K562 (cell line): ENCODE measurements around the gene LCNL1. TPM values are rescaled to one million over a fixed set of nuclear protein-coding genes. Genes with fewer than 3 reads are reported as not detected.
A peak's percentile ranks its signal among the peaks of the same experiment; 100 is the strongest.

Source experiments
- ATAC-seq: fragments of 200-7000 bp; cut with Tn5 transposase; 3 replicates; pipeline ENCODE4 v1.9.1; 2020; ENCODE audit warnings: moderate library complexity
- BruUV-seq: library from RNA; stranded (reverse); fragments of 400-500 nt; replicated peaks from 2 replicates; lab custom pipeline; 2021; lab: Mats Ljungman, UMichigan
- CTCF ChIA-PET: fragments of 300-600 bp; formaldehyde crosslinking; extraction: SDS; loops from one replicate; lab custom pipeline; 2021; ENCODE audit warnings: low intra/inter-chr PET ratio; lab: Yijun Ruan, JAX
- POLR2A ChIA-PET: fragments of 300-600, 350-650 bp; sonication (Branson Sonifier 250); formaldehyde crosslinking; extraction: SDS; loops from one replicate; lab custom pipeline; 2021; ENCODE audit warnings: antibody characterized with exemption, inconsistent platforms; lab: Yijun Ruan, JAX
- DNase-seq, 4 experiments: peaks; one replicate each; pipeline versions ENCODE4 v3.0.0 to v3.0.0-alpha.2; 2011 to 2018; ENCODE audit warnings: low spot score in 3 of 4, mixed read lengths in 3 of 4; ENCODE audit errors: extremely low read depth in 1 of 4
- FAIRE-seq: peaks from 2 replicates; lab custom pipeline; 2011; peaks lifted over from hg19 to GRCh38; lab: Jason Lieb, UNC
- H2AFZ ChIP-seq: 2 replicates; pipeline ENCODE4 v1.6.0; 2011; ENCODE audit warnings: low read depth, low read length, control low read depth, inconsistent platforms
- H3K27ac ChIP-seq: fragments of 200-600 bp; 3 replicates; pipeline ENCODE4 v1.8.0; 2011; ENCODE audit warnings: low read depth, mild to moderate bottlenecking, control low read depth, inconsistent platforms, low read length, moderate library complexity, mixed read lengths; ENCODE audit errors: extremely low read depth
- H3K27me3 ChIP-seq, 2 experiments: fragments of 300-600 bp in 1 of 2; 2 replicates in 1 of 2; 3 replicates in 1 of 2; pipeline versions ENCODE4 v1.6.0 to v1.8.0; 2011; ENCODE audit warnings: inconsistent platforms in 2 of 2, low read length in 2 of 2, mild to moderate bottlenecking in 1 of 2, mixed read lengths in 1 of 2, moderate library complexity in 1 of 2; ENCODE audit not compliant: control insufficient read depth in 2 of 2, insufficient read depth in 2 of 2
- H3K36me3 ChIP-seq: fragments of 300-600 bp; 3 replicates; pipeline ENCODE4 v1.8.0; 2011; ENCODE audit warnings: mild to moderate bottlenecking, low read length, inconsistent platforms; ENCODE audit not compliant: control insufficient read depth, insufficient read depth
- H3K4me1 ChIP-seq, 2 experiments: fragments of 200-600 bp in 1 of 2; replicated peaks in 1 of 2; 2 replicates in 1 of 2; 3 replicates in 1 of 2; pipeline versions ENCODE4 v1.5.1 to v1.8.0; 2011; ENCODE audit warnings: inconsistent platforms in 2 of 2, low read length in 2 of 2, mild to moderate bottlenecking in 1 of 2, mixed read lengths in 1 of 2, moderate library complexity in 1 of 2; ENCODE audit not compliant: control insufficient read depth in 2 of 2, insufficient read depth in 2 of 2
- H3K4me2 ChIP-seq: 2 replicates; pipeline ENCODE4 v1.6.1; 2011; ENCODE audit warnings: low read length, control low read depth, inconsistent platforms, mixed read lengths; ENCODE audit not compliant: insufficient read depth
- H3K4me3 ChIP-seq: fragments of 200-600 bp; sonication (generic), shearing (Covaris generic); 2 replicates; pipeline ENCODE4 v1.5.1; 2016; ENCODE audit warnings: control low read depth, inconsistent platforms
- H3K79me2 ChIP-seq: fragments of 200-600 bp; 3 replicates; pipeline ENCODE4 v1.8.0; 2011; ENCODE audit warnings: low read length, inconsistent platforms; ENCODE audit not compliant: control insufficient read depth, insufficient read depth
- H3K9ac ChIP-seq, 2 experiments: 2 replicates each; pipeline versions ENCODE4 v1.6.0 to v1.6.1; 2011; ENCODE audit warnings: low read depth in 2 of 2, low read length in 2 of 2, control low read depth in 1 of 2, inconsistent platforms in 1 of 2, mild to moderate bottlenecking in 1 of 2, mixed read lengths in 1 of 2; ENCODE audit not compliant: insufficient read depth in 1 of 2
- H3K9me1 ChIP-seq: one replicate; pipeline ENCODE4 v1.6.0; 2011; ENCODE audit warnings: inconsistent platforms, mild to moderate bottlenecking, low read length, moderate library complexity; ENCODE audit not compliant: control insufficient read depth, insufficient read depth
- H3K9me3 ChIP-seq: replicated peaks from 2 replicates; pipeline ENCODE4 v1.5.1; 2011; ENCODE audit warnings: low read depth, low read length, inconsistent platforms; ENCODE audit not compliant: control insufficient read depth, insufficient read depth
- H4K20me1 ChIP-seq: replicated peaks from 2 replicates; pipeline ENCODE4 v1.6.1; 2011; ENCODE audit warnings: low read length, inconsistent platforms, mixed read lengths; ENCODE audit not compliant: control insufficient read depth, insufficient read depth
- ASH1L ChIP-seq: fragments of 450-650 bp; IDR thresholded peaks from 2 replicates; pipeline ENCODE4 v1.6.1; 2018; ENCODE audit warnings: borderline replicate concordance, mild to moderate bottlenecking, low read depth; ENCODE audit not compliant: partially characterized antibody
- BDP1 ChIP-seq: IDR thresholded peaks from 3 replicates; pipeline ENCODE4 v1.6.1; 2011; ENCODE audit not compliant: insufficient read length, insufficient read depth
- GTF2E2 ChIP-seq: fragments of 200-800 bp; sonication (Bioruptor generic); IDR thresholded peaks from 2 replicates; pipeline ENCODE4 v1.6.1; 2016; ENCODE audit warnings: missing genetic modification characterization, missing compliant biosample characterization
- LEF1 ChIP-seq: fragments of 450-650 bp; IDR thresholded peaks from 2 replicates; pipeline ENCODE4 v1.6.1; 2016; ENCODE audit warnings: mild to moderate bottlenecking
- MAFK ChIP-seq: IDR thresholded peaks from 2 replicates; pipeline ENCODE4 v1.6.1; 2011; ENCODE audit warnings: low read length, improper control_type of control experiment
- MNT ChIP-seq, 2 experiments: fragments of 450-650 bp; conservative IDR thresholded peaks; 2 replicates each; pipeline ENCODE4 v1.6.1; 2017; ENCODE audit warnings: mild to moderate bottlenecking in 2 of 2, moderate library complexity in 2 of 2
- NFYB ChIP-seq: IDR thresholded peaks from 2 replicates; pipeline ENCODE4 v1.6.1; 2011; ENCODE audit warnings: mild to moderate bottlenecking, moderate library complexity; ENCODE audit not compliant: insufficient read length; ENCODE audit errors: extremely low read depth
- SMARCB1 ChIP-seq: IDR thresholded peaks from 2 replicates; pipeline ENCODE4 v1.6.1; 2011; ENCODE audit warnings: improper control_type of control experiment, low read depth; ENCODE audit not compliant: insufficient read length
- ZBED1 ChIP-seq: IDR thresholded peaks from 2 replicates; pipeline ENCODE4 v1.6.1; 2014
- ZBTB1 ChIP-seq: sonication (generic); formaldehyde crosslinking; IDR thresholded peaks from 2 replicates; pipeline ENCODE4 v1.8.1; 2023; ENCODE audit warnings: missing genetic modification reagents, low read depth, mild to moderate bottlenecking, borderline replicate concordance
- ZHX1 ChIP-seq: fragments of 150-350 bp; conservative IDR thresholded peaks from 2 replicates; pipeline ENCODE4 v1.6.1; 2014; ENCODE audit warnings: low read length
- ZNF121 ChIP-seq: sonication (generic); formaldehyde crosslinking; conservative IDR thresholded peaks from 2 replicates; pipeline ENCODE4 v1.8.0; 2022; ENCODE audit warnings: missing genetic modification reagents
- ZNF197 ChIP-seq: fragments of 200-800 bp; sonication (Bioruptor generic); IDR thresholded peaks from 2 replicates; pipeline ENCODE4 v1.6.1; 2016; ENCODE audit warnings: low read depth, missing genetic modification characterization, missing compliant biosample characterization
- ZNF778 ChIP-seq: fragments of 450-650 bp; formaldehyde crosslinking; IDR thresholded peaks from 2 replicates; pipeline ENCODE4 v1.4.0; 2020; ENCODE audit warnings: mild to moderate bottlenecking, moderate library complexity
- WGBS: fragments of 100-300 bp; shearing (Covaris generic); methylation state at CpG from one replicate; pipeline ENCODE4 v1.1.6; 2016; ENCODE audit warnings: low coverage, mixed read lengths; ENCODE audit not compliant: insufficient coverage; ENCODE audit errors: missing lambda C conversion rate; 5-methylcytosine and 5-hydroxymethylcytosine counted together
- in situ Hi-C: fragments of 300-500 bp; cut with MboI; formaldehyde crosslinking; loops from 4 replicates; pipeline ENCODE4 v1.15.0; 2018; ENCODE audit warnings: inconsistent platforms, mixed read lengths
- intact Hi-C: fragments of 100-400 bp; cut with micrococcal nuclease; formaldehyde crosslinking; loops from 2 replicates; pipeline ENCODE4 v1.14.2; 2022
- polyA plus RNA-seq, 8 experiments: library from polyadenylated mRNA; depleted of rRNA in 4 of 8; stranded (reverse) in 5 of 8; unstranded in 3 of 8; fragments of >200 nt; fragmentation: Nextera tagmentation in 2 of 8; fragmentation: Illumina TruSeq in 1 of 8; extraction: Ambion mirVana in 2 of 8; extraction: Trizol in 1 of 8; gene quantifications; 2 replicates each; pipeline versions ENCODE4 v1.2.1 to v1.2.3, GENCODE V29; 2011 to 2014; ENCODE audit warnings: inconsistent platforms in 1 of 8, missing spikeins in 1 of 8
- total RNA-seq, 7 experiments: library from RNA; depleted of rRNA in 6 of 7; stranded (reverse); fragments of >200 nt in 6 of 7; fragmentation: Illumina TruSeq in 2 of 7; extraction: Trizol in 2 of 7; gene quantifications; 2 replicates each; pipeline versions ENCODE4 v1.2.1 to v1.2.3, GENCODE V29; 2011 to 2021; ENCODE audit warnings: low replicate concordance in 1 of 7

Gene LCNL1
- total and polyA plus RNA-seq, 9 of the 15 experiments (the other 6 are each of a cell fraction or from before 2014, with no cell fraction given): 0.04 to 0.16 (median 0.04) TPM; not detected in 4

- peak overlapping the region in 1 of 2 experiments; percentile 58; a peak in 1 of 4 replicates for H3K9ac ChIP-seq
- peaks cover 3% of the 10 kb centered on the region; the same call in 1 of the 3 replicates for H3K79me2 ChIP-seq
- no TSS peak for BruUV-seq
- no peaks in the 10 kb centered on the region for H3K27me3 ChIP-seq
- no peak for DNase-seq
- H3K36me3 ChIP-seq: no peaks in the 10 kb centered on the region
- peaks cover 8 to 93% of the 10 kb centered on the region in 2 experiments for H3K4me1 ChIP-seq
- WGBS: 88% methylated on average over 10 of the region's 15 CpGs
- no peak overlapping the region for H2AFZ ChIP-seq
- no peak for TF ChIP-seq ZNF121 (CRISPR knock-in tag)
- no peak for TF ChIP-seq BDP1
- TF ChIP-seq GTF2E2 (tag): no peak
- no peak for TF ChIP-seq ZNF778 (CRISPR knock-in tag)
- no peak for TF ChIP-seq ZHX1
- no peak for TF ChIP-seq ZBTB1 (CRISPR knock-in tag)
- TF ChIP-seq SMARCB1: no peak
- TF ChIP-seq NFYB: no peak
- no peak for TF ChIP-seq MAFK
- TF ChIP-seq LEF1: no peak
- no peak for TF ChIP-seq MNT (conservative IDR thresholded peaks at IDR 0.05)
- TF ChIP-seq ZBED1: no peak
- TF ChIP-seq ASH1L: no peak
- no peak for TF ChIP-seq ZNF197
- TF ChIP-seq, all 486 proteins: peak for 0
- ATAC-seq: no peak
- H3K4me2 ChIP-seq: no peak overlapping the region
- in situ Hi-C loops (no loop called here), intact Hi-C loops (no loop called here)
- H3K9me1 ChIP-seq: no peaks in the 10 kb centered on the region
- H3K4me3 ChIP-seq: no peak overlapping the region
- no peaks in the 10 kb centered on the region for H3K9me3 ChIP-seq
- FAIRE-seq: no peak
- H3K27ac ChIP-seq: no peak overlapping the region
- 0 out of 2 replicates have a peak, but pooled peaks cover 5% of the 10 kb centered on the region for H4K20me1 ChIP-seq
- ChIA-PET POLR2A (no interaction called here), CTCF (no interaction called here)
Observed at GRCh38 chr9:137023583-137023991, 40.8 kb downstream of the LCNL1 start.
